HG03135 (cell line): ENCODE data around the gene UGT1A3.

Experiments
- ATAC-seq: cut with Tn5 transposase; IDR thresholded peaks from one replicate; pipeline ENCODE4 v1.9.1; 2021; ENCODE audit warnings: mild to moderate bottlenecking, moderate library complexity; ENCODE audit not compliant: unreplicated experiment

UGT1A3 gene

DNA sequence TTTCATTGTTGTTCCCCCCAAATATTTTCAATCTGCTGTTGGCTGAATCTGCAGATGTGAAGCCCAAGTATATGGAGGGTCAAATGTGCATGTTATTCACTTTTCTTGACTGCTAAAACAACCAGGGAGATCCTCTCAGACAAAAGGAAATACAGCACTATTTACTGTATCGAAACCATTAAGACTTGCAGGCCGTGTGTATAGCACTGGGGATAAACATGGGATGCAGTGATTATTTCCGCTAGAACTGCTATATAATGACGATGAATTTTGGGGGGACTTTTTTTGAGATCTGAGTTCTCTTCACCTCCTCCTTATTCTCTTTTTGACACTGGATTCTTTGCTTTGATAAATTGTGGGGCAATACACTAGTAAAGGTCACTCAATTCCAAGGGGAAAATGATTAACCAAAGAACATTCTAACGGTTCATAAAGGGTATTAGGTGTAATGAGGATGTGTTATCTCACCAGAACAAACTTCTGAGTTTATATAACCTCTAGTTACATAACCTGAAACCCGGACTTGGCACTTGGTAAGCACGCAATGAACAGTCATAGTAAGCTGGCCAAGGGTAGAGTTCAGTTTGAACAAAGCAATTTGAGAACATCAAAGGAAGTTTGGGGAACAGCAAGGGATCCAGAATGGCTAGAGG lies 27.7 kb downstream of the UGT1A3 start:
- ATAC-seq, result no peak

DNA sequence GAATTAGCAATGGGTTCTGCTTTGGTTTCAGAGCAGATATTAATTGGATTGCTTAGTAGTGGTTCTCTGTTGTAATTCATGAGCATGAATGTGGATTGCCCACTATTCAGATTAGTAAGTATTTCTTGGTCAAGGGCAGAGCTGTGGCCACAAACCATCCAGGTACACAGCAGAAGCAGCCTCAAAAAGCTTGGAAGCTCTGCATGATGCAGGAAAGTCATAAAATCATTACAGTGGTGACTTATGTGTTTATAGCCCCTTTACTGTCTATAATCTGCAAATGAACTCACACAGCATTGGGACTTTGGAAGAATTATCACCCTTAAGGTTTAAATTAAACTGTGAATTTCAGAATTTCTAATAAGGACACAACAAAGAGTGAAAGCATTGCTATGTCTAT lies 29.3 kb downstream of the UGT1A3 start:
- ATAC-seq, result no peak

DNA sequence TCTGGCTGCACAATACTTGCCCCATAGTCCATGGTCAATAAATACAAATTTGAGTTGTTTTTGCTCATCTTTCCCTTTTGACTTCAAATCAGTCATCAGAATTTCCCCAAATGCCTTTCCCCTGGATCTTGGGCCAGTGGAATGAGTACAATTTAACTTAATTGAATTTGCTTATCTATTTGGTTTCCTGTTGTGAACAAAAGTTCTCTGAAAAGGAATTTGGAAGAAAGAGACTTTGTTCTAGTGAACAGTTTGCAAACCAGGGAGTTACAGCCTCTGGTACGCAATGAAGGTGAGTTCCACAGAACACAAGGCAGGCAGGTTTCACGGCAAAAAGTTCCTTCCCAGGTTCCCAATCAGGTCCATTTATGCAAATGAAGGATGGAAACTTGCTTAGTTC lies 30.0 kb downstream of the UGT1A3 start:
- no peak for ATAC-seq

DNA sequence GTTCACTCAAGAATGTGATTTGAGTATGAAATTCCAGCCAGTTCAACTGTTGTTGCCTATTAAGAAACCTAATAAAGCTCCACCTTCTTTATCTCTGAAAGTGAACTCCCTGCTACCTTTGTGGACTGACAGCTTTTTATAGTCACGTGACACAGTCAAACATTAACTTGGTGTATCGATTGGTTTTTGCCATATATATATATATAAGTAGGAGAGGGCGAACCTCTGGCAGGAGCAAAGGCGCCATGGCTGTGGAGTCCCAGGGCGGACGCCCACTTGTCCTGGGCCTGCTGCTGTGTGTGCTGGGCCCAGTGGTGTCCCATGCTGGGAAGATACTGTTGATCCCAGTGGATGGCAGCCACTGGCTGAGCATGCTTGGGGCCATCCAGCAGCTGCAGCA lies 31.2 kb downstream of the UGT1A3 start, which contains the start of gene UGT1A1:
Gene UGT1A1, plus strand, starts transcription at position 228 of the 400 bp plus-strand sequence. Its CDS starts 18 bp downstream, at position 246.
- ATAC-seq, result no peak

DNA sequence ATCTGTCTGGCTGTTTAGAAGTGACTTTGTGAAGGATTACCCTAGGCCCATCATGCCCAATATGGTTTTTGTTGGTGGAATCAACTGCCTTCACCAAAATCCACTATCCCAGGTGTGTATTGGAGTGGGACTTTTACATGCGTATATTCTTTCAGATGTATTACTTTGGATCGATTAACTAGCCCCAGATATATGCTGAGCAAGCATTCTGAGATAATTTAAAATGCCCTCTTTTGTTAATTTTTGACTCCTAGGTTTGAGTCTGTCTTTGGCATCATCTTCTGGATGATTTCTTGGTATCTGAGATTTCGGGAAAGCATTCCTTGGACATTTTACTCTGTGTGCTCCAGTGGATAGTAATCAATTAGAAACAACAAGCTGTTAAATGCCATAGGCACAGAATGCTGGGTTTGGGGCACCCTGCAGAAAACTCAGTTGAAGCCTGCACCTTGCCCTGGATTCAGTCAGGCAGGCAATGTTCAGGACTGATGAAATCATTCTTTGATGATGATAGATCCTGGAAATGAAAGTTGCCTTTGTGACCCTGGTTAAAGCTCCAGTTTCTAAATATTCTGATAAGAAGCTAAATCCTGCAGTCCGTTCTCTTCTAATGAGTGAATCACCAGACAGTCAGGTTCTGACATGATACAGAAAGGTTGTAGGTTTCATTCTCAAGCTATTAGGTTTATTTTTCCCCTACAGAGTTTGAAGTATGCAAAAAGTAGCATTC lies 32.4 kb downstream of the UGT1A3 start:
- ATAC-seq, result no peak

DNA sequence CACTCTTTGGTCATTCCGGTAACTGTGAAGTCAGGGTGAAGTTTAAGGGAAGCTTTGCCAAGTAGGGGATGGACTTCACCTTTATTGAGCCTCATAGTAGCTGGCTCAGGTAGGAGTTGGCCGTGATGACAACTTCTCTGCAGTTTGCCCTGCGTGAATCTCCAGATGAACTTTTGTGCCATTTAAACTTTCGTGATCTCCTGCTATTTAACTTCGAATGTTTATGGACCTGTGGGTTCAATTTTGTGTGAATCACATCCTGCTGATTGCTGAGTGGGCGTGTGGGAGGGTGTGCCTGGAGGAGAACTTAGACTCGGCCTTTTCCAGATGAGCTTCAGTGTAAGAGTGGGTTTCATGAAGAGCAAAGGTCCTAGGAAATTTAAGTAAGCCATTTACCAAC lies 35.4 kb downstream of the UGT1A3 start:
- no peak for ATAC-seq

DNA sequence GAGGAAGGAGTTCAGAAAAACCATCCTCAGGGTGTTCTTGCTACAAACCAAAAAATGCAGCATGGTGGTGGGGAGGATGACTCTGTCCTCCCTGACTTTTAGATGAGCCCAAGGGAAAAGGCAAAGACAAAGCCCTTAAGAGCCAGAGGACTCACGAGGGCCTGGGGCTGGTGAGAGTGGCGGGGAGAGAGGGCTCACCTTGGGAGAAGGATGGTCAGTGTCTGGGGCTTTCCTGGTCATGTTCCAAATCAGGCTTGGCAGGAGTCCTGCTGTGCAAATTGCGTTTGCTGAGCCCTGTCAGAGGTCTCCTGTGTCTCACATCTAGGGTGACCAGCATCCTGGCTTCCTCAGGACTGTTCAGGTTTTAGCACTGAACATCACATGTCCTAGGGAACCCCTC lies 35.9 kb downstream of the UGT1A3 start:
- no peak for ATAC-seq

DNA sequence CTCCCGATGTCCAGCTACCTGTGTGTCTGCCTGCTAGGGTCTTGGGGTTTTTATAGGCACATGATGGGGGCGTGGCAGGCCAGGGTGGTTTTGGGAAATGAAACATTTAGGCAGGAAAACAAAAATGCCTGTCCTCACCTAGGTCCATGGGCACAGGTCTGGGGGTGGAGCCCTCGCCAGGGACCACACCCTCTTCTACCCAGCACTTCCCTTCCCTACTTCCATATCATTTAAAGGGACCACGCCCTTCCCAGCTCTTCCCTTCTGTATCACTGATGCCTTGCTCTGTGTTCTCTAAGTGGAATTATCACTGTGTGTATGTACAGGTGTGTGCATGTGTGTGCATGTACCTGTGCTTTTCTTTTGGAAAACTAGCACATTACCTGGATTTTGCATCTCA lies 37.6 kb downstream of the UGT1A3 start:
- ATAC-seq, result no peak

DNA sequence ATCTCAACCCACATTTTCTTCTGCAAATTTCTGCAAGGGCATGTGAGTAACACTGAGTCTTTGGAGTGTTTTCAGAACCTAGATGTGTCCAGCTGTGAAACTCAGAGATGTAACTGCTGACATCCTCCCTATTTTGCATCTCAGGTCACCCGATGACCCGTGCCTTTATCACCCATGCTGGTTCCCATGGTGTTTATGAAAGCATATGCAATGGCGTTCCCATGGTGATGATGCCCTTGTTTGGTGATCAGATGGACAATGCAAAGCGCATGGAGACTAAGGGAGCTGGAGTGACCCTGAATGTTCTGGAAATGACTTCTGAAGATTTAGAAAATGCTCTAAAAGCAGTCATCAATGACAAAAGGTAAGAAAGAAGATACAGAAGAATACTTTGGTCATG lies 39.2 kb downstream of the UGT1A3 start:
- ATAC-seq, result no peak

DNA sequence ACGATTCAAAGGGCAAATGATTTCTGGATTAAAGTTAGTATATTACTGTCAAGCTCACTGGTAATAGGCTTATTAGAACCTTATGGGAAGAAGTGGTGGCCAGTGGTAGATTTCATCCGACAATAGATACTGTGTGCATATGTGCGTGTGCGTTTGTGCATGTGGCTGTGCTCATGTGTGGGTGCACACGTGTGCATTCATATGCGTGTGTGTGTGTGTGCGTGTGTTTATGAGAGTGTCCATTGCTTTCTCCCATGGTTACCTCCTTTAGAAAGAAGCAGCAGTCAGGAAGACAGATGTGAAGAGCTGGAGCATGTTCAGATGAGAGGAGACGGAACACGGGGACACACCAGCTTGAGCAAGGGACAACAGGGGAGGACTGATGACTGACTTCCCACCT lies 40.4 kb downstream of the UGT1A3 start:
- no peak for ATAC-seq

DNA sequence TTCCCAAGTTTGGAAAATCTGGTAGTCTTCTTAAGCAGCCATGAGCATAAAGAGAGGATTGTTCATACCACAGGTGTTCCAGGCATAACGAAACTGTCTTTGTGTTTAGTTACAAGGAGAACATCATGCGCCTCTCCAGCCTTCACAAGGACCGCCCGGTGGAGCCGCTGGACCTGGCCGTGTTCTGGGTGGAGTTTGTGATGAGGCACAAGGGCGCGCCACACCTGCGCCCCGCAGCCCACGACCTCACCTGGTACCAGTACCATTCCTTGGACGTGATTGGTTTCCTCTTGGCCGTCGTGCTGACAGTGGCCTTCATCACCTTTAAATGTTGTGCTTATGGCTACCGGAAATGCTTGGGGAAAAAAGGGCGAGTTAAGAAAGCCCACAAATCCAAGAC lies 43.3 kb downstream of the UGT1A3 start:
- no peak for ATAC-seq

DNA sequence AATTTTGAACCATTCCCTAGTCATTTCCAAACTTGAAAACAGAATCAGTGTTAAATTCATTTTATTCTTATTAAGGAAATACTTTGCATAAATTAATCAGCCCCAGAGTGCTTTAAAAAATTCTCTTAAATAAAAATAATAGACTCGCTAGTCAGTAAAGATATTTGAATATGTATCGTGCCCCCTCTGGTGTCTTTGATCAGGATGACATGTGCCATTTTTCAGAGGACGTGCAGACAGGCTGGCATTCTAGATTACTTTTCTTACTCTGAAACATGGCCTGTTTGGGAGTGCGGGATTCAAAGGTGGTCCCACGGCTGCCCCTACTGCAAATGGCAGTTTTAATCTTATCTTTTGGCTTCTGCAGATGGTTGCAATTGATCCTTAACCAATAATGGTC lies 43.7 kb downstream of the UGT1A3 start:
- no peak for ATAC-seq

DNA sequence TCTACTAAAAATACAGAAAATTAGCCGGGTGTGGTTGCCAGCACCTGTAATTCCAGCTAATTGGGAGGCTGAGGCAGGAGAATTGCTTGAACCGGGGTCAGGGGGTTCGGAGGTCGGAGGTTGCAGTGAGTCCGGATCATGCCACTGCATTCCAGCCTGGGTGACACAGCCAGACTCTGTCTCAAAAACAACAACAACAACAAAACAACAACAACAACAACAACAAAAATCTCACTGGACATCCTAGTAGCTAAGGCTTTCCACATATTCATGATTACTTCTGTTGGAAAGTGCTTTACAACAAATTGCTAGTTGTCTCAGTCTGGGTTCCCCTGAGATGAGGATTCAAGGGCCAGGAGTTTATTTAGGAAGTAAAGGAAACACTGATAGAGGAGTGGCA lies 45.0 kb downstream of the UGT1A3 start:
- no peak for ATAC-seq

DNA sequence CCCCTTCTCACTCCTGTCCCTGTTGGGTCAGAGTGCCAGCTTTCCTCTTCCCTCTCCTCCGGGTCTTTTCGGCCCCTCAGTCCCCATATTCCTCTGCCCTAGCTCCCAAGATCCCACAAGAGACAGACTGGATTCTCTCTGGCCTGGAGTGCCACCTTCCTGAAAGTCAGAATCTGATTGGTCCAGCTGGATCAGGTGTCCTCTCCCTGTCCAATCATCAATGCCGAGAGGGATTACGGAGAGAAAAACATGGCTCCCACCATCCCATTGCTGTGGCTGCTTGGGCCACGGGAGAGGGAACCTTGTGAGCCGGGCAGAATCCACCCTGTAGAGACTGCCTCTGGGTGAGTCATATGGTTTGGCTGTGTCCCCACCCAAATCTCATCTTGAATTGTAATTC lies 46.6 kb downstream of the UGT1A3 start:
- no peak for ATAC-seq

DNA sequence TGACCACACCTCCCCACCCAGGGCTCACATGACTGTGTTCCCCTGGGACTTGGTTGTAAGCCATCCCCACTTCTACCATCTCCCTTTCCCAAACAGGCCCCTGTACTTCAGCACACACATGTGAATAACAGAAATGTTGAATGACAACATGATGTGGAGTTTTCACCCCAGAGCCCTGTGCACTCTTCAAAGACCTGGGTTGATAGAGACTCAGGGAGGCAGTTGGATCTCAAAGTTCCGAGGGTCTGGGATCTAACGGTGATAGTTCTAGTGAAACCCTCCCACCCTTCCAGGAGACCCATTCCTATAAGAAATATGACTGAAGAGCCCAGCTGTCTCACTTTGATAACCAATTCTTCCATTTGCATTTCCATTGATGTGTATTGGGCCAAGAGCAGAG lies 49.2 kb downstream of the UGT1A3 start, which contains the start of gene MROH2A:
Gene MROH2A, plus strand, starts transcription at position 301 of the 400 bp plus-strand sequence. CDS start 1,029 bp downstream, outside the sequence.
- ATAC-seq, result no peak

DNA sequence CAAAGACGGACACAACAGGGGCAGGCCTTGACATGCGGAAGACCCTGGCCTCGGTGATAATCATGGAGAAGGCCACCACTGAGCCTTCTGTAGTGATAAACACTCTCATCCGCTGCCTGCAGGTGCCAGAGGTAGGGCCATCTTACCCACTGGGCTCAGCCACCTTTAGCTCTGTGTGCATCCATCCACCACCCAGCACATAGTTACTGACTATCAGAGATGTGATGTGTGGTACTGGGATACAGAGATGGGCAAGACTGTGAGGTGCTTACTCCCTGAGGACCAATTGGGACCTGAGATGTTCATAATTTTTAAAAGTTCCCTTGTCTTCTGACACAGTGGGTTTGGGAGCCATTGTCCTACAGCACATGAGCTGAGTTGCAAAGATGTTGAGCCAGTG lies 50.9 kb downstream of the UGT1A3 start:
- no peak for ATAC-seq

DNA sequence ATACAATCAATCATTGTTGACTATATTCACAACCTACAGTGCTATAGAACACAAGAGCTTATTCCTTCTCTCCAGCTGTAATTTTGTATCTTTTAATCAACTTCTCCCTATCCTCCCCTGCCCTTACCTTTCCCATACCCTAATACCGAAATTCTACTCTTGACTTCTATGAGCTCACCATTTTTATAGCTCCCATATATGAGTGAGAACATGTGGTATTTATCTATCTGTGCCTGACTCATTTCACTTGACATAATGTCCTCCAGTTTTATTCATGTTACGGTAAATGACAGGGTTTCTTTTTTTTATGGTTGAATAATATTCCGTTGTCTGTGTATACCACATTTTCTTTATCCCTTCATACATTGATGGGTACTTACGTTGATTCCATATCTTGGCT lies 51.9 kb downstream of the UGT1A3 start:
- no peak for ATAC-seq

DNA sequence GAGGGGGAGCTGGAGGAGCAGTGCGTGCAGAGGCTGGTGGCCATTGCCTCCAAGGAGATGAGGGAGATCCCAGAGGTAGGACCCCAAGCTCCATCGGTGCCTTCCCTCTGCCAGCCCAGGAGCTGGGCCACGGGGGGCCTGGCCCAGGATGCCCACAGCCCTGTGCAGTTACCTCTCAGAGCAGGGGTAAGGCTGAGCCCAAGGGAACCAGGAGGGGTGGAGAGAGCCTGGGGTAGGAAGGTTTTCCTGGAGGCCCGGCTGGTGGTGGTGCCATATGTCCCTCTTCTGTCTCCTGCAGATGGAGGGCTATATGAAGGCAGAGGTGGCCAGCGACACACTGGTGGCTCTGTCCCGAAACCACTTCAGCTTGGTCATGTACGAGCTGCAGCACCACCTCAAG lies 60.7 kb downstream of the UGT1A3 start:
- ATAC-seq, result no peak

DNA sequence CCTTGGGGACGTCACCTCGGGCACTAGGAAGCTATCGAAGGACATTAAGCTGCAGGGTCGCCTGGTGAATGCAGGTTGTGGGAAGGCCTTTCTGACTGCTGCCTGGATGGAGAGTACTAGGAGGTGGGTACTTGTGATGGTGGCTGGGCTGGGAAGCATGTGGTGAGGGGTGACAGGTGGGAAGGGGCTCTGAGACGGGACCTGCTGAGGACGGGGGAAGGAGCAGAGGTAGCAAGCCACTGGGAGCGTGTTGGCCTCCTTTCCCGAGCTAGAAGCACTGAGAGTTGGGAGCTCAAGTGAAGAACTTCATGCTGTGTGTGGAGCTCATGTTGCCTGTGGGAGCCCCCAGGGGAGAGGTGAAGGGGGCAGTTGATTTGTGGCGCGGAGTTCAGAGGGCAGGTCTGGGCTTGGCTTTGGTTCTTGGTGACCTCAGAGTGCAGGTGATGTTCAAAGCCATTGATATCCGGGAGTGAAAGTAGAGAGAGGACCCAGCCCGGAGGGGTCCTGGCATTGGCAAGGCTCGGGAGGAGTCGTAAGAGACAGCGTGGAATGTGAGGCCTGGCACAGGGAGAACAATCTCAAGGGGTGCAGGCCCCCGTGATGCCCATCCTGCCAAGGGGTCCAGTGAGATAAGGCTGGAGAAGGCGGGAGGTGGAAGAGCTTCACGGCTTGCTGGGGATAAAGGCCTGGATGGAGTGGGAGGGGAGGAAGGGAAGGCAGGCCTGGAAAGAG lies 62.5 kb downstream of the UGT1A3 start:
- ATAC-seq, result no peak

DNA sequence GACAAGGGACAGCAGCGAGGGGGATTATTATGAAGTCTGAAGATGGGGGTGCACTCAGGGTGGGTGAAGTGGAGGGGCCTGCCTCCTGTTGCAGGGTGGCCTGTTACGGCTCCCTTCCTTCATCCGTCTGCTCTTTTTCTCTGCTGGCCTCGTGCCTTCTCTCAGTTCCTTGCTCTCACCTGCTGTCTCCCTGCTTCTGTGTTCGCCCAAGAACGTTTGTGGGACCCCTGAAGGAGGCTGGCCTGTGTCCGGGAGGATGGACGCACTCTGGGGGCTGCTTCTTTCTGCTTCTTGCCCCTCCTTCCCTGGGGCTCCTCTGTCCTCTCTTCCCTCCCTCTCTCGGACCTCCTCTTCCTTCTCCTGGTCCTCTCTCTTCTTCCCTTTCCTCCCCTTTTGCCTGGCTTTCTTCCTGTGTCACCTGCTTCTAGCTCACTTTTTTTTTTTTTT lies 63.1 kb downstream of the UGT1A3 start:
- ATAC-seq, result no peak

DNA sequence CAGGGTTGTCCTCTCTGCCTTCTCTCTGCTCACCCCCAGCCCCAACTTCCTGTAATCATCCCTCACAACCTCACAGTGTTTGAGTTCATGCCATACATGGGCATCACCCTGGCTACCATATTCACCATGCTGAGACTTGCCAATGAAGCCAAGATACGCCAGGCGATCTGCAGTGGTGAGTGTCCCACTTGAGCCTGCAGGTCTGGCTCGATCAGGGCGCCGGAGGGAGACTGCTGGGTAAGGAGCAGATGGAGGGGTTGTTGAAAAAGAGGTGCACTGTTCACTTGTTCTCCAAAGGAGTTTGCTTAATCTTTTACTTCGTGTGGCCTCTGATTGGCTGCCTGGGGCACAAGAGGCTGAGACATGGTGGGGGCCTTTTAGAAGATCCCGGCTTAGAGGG lies 63.9 kb downstream of the UGT1A3 start:
- ATAC-seq, result no peak
